Breast epithelium (tissue), 4 donors: ENCODE measurements around the gene ARMC8. TPM values are rescaled to one million over a fixed set of nuclear protein-coding genes. Genes with fewer than 3 reads are reported as not detected.

Source experiments
- DNase-seq, 2 donors: peaks; one replicate each; pipeline ENCODE4 v3.0.0-alpha.2; 2019; ENCODE audit warnings: low spot score in 2 of 2
- H3K27ac ChIP-seq, 2 donors: fragments of 200-600 bp; sonication (generic) in 1 of 2; one replicate each; pipeline ENCODE4 v1.5.1; 2016 to 2019; ENCODE audit warnings: mild to moderate bottlenecking in 1 of 2
- H3K27me3 ChIP-seq, 2 donors: fragments of 200-600 bp; sonication (generic) in 1 of 2; one replicate each; pipeline versions ENCODE4 v1.5.1 to v1.6.0; 2017 to 2019; ENCODE audit warnings: control low read depth in 1 of 2, mild to moderate bottlenecking in 1 of 2
- H3K36me3 ChIP-seq: fragments of 200-600 bp; one replicate; pipeline ENCODE4 v1.5.1; 2019
- H3K4me1 ChIP-seq, 2 donors: fragments of 200-600 bp; sonication (generic); one replicate each; pipeline ENCODE4 v1.5.1; 2016 to 2019; ENCODE audit warnings: control low read depth in 1 of 2
- H3K4me3 ChIP-seq, 3 donors: fragments of 200-600 bp; sonication (generic); 1 replicate in 2 of 3; 2 replicates in 1 of 3; pipeline ENCODE4 v1.5.1; 2016 to 2019; ENCODE audit warnings: mild to moderate bottlenecking in 3 of 3, moderate library complexity in 2 of 3
- H3K9me3 ChIP-seq, 2 donors: fragments of 200-600 bp; sonication (generic) in 1 of 2; one replicate each; pipeline ENCODE4 v1.5.1; 2016 to 2019; ENCODE audit warnings: control low read depth in 1 of 2
- POLR2A ChIP-seq: fragments of 450-650 bp; IDR thresholded peaks from one replicate; pipeline ENCODE4 v1.6.1; 2016; ENCODE audit warnings: antibody characterized with exemption, mild to moderate bottlenecking, moderate library complexity
- POLR2AphosphoS5 ChIP-seq, 3 donors: sonication (generic); formaldehyde crosslinking; IDR thresholded peaks; one replicate each; pipeline ENCODE4 v1.6.1; 2017; ENCODE audit warnings: antibody characterized with exemption in 3 of 3
- intact Hi-C: fragments of 100-400 bp; cut with DNase I; formaldehyde crosslinking; loops from one replicate; pipeline ENCODE4 v1.15.1; 2023; ENCODE audit warnings: low total_unique reads
- total RNA-seq, 3 donors: library from RNA; depleted of rRNA; stranded (reverse); fragments of >200 nt; gene quantifications; one replicate each; pipeline ENCODE4 v1.1.0, GENCODE V29; 2016
- TF ChIP-seq, protein P1 (sequence below), 3 donors: fragments of 450-650 bp; IDR thresholded peaks; one replicate each; pipeline ENCODE4 v1.5.1; 2016 to 2017; ENCODE audit warnings: antibody characterized with exemption in 3 of 3, mild to moderate bottlenecking in 3 of 3, moderate library complexity in 3 of 3

ARMC8 gene
- total RNA-seq, 3 donors from 2014 or later: 74.4 to 93.3 (median 82.0) TPM

GRCh38 chr3:138241061-138241460 lies 54.0 kb downstream of the ARMC8 start:
- Histone ChIP-seq H3K36me3 (peaks cover 4% of the 10 kb centered on the region), H3K27me3 (no peaks in the 10 kb centered on the region)

DNA sequence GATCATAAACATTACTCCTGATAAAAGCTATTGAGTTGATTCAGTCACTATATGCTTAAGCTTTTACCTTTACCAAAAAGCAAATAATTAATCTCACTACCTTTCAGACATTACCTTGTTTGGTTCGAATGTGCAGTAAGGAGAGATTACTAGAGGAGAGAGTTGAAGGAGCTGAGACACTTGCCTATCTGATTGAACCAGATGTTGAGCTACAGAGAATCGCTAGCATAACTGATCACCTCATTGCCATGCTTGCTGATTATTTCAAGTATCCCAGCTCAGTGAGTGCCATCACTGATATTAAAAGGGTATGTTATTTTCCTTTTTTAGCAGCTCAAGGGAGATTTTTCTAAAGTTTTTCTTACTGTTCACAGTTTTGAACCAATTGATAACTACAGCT lies 54.6 kb downstream of the ARMC8 start:
- no peaks in the 10 kb centered on the region for H3K27me3 ChIP-seq
- peaks cover 4% of the 10 kb centered on the region for H3K36me3 ChIP-seq
- no peak overlapping the region for H3K27ac ChIP-seq
- H3K9me3 ChIP-seq: no peaks in the 10 kb centered on the region
- no peak overlapping the region for H3K4me3 ChIP-seq
- intact Hi-C loops: no loop called here
- TF ChIP-seq POLR2AphosphoS5 (IDR thresholded peaks at IDR 0.05): no peak
- DNase-seq: no peak
- H3K4me1 ChIP-seq: no peaks in the 10 kb centered on the region

More at GRCh38 chr3:138241061-138241460, 54.0 kb downstream of the ARMC8 start:
- Histone ChIP-seq H3K27ac (no peak overlapping the region), H3K9me3 (no peaks in the 10 kb centered on the region), H3K4me3 (no peak overlapping the region), H3K4me1 (no peaks in the 10 kb centered on the region)
- no peak for DNase-seq
- TF ChIP-seq, protein P1, sequence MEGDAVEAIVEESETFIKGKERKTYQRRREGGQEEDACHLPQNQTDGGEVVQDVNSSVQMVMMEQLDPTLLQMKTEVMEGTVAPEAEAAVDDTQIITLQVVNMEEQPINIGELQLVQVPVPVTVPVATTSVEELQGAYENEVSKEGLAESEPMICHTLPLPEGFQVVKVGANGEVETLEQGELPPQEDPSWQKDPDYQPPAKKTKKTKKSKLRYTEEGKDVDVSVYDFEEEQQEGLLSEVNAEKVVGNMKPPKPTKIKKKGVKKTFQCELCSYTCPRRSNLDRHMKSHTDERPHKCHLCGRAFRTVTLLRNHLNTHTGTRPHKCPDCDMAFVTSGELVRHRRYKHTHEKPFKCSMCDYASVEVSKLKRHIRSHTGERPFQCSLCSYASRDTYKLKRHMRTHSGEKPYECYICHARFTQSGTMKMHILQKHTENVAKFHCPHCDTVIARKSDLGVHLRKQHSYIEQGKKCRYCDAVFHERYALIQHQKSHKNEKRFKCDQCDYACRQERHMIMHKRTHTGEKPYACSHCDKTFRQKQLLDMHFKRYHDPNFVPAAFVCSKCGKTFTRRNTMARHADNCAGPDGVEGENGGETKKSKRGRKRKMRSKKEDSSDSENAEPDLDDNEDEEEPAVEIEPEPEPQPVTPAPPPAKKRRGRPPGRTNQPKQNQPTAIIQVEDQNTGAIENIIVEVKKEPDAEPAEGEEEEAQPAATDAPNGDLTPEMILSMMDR (IDR thresholded peaks at IDR 0.05): no peak
- no peak for TF ChIP-seq POLR2A
- TF ChIP-seq POLR2AphosphoS5 (IDR thresholded peaks at IDR 0.05): no peak
- intact Hi-C loops: no loop called here

GRCh38 chr3:138242466-138242865 lies 55.4 kb downstream of the ARMC8 start:
- no peak overlapping the region for H3K4me3 ChIP-seq
- TF ChIP-seq, protein P1 (IDR thresholded peaks at IDR 0.05): no peak
- TF ChIP-seq POLR2AphosphoS5 (IDR thresholded peaks at IDR 0.05) (no peak), POLR2A (no peak)
- H3K27ac ChIP-seq: no peak overlapping the region
- DNase-seq: no peak
- H3K9me3 ChIP-seq: no peaks in the 10 kb centered on the region
- no peaks in the 10 kb centered on the region for H3K4me1 ChIP-seq
- H3K36me3 ChIP-seq: peaks cover 4% of the 10 kb centered on the region
- no peaks in the 10 kb centered on the region for H3K27me3 ChIP-seq
- intact Hi-C loops: no loop called here

GRCh38 chr3:138245026-138245425 lies 57.9 kb downstream of the ARMC8 start:
- peaks cover 4% of the 10 kb centered on the region for H3K36me3 ChIP-seq

GRCh38 chr3:138249636-138250035 lies 62.5 kb downstream of the ARMC8 start:
- no peaks in the 10 kb centered on the region for H3K9me3 ChIP-seq
- H3K4me3 ChIP-seq: no peak overlapping the region
- DNase-seq: no peak
- intact Hi-C loops: loop anchor here (10.0 kb wide), 1 partner anchor 155 kb away; no protein-coding TSS in a partner anchor
- peaks cover 4% of the 10 kb centered on the region for H3K36me3 ChIP-seq
- TF ChIP-seq POLR2A (no peak), POLR2AphosphoS5 (IDR thresholded peaks at IDR 0.05) (no peak)
- TF ChIP-seq, protein P1 (IDR thresholded peaks at IDR 0.05): no peak
- no peaks in the 10 kb centered on the region for H3K27me3 ChIP-seq
- H3K27ac ChIP-seq: no peak overlapping the region
- no peaks in the 10 kb centered on the region for H3K4me1 ChIP-seq

More at GRCh38 chr3:138245026-138245425, 57.9 kb downstream of the ARMC8 start:
- Histone ChIP-seq H3K4me3 (no peak overlapping the region), H3K9me3 (no peaks in the 10 kb centered on the region), H3K4me1 (no peaks in the 10 kb centered on the region), H3K27me3 (no peaks in the 10 kb centered on the region), H3K27ac (no peak overlapping the region)
- TF ChIP-seq POLR2AphosphoS5 (IDR thresholded peaks at IDR 0.05) (no peak), POLR2A (no peak)
- TF ChIP-seq, protein P1 (IDR thresholded peaks at IDR 0.05): no peak
- no peak for DNase-seq
- intact Hi-C loops: no loop called here

DNA sequence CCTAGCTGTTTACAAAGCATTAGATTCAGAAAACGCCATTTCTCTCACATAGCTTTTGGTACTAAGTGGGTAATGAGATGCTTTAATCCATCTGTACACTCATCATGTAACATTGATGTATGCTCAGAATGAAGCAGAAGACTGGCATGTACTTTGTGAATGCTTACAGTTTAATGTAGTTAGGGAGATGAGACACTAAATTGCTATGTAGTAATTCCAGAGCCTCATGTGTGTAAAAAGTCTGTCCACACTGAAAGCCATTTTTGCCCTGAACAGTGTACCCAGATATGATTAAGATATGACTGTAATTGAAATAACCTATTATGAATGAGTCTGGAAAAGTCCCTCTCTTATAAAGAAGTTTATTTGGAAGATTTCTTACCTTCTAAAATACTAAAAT lies 66.5 kb downstream of the ARMC8 start:
- no peak overlapping the region for H3K4me3 ChIP-seq
- no peaks in the 10 kb centered on the region for H3K36me3 ChIP-seq
- DNase-seq: no peak
- H3K4me1 ChIP-seq: no peaks in the 10 kb centered on the region
- TF ChIP-seq, protein P1 (IDR thresholded peaks at IDR 0.05): no peak
- TF ChIP-seq POLR2A (no peak), POLR2AphosphoS5 (IDR thresholded peaks at IDR 0.05) (no peak)
- H3K27me3 ChIP-seq: no peaks in the 10 kb centered on the region
- H3K9me3 ChIP-seq: no peaks in the 10 kb centered on the region
- intact Hi-C loops: loop anchor here (2.0 to 10.0 kb wide), 2 partner anchors 65 to 151 kb away; no protein-coding TSS in a partner anchor
- H3K27ac ChIP-seq: no peak overlapping the region
